GM12878 (cell line): Measurements from ENCODE around the gene CCK. TPM values are rescaled to one million over a fixed set of nuclear protein-coding genes. Genes with fewer than 3 reads are reported as not detected.

Source experiments
- ATAC-seq: fragments of 200-7000 bp; cut with Tn5 transposase; 3 replicates; pipeline ENCODE4 v1.9.1; 2020; ENCODE audit warnings: mild to moderate bottlenecking, moderate library complexity
- BruUV-seq: library from RNA; stranded (reverse); fragments of 400-500 nt; replicated peaks from 2 replicates; lab custom pipeline; 2021; lab: Mats Ljungman, UMichigan
- CTCF ChIA-PET: fragments of 300-600 bp; sonication (Branson Sonifier 250); formaldehyde crosslinking; extraction: SDS; loops from one replicate; lab custom pipeline; 2021; ENCODE audit warnings: inconsistent platforms; lab: Yijun Ruan, JAX
- POLR2A ChIA-PET: fragments of 350-600 bp; formaldehyde crosslinking; extraction: SDS; loops from one replicate; lab custom pipeline; 2021; ENCODE audit warnings: inconsistent platforms; lab: Charles Lee
- RAD21 ChIA-PET: fragments of 300-600 bp; sonication (Branson Sonifier 250); formaldehyde crosslinking; loops from one replicate; lab custom pipeline; 2023; ENCODE audit warnings: antibody characterized with exemption; ENCODE audit not compliant: unreplicated experiment; lab: Charles Lee
- SMC1A ChIA-PET: fragments of 300-600 bp; sonication (Branson Sonifier 250); formaldehyde crosslinking; loops from one replicate; lab custom pipeline; 2023; ENCODE audit not compliant: unreplicated experiment, uncharacterized antibody; lab: Charles Lee
- DNase-seq: peaks from one replicate; pipeline ENCODE4 v3.0.0-alpha.2; 2011; ENCODE audit warnings: low read depth, low spot score
- FAIRE-seq: peaks from 3 replicates; lab custom pipeline; 2011; peaks lifted over from hg19 to GRCh38; lab: Jason Lieb, UNC
- H2AFZ ChIP-seq: 2 replicates; pipeline ENCODE4 v1.6.0; 2011; ENCODE audit warnings: low read depth, low read length, control low read depth; ENCODE audit not compliant: control insufficient read depth
- H3K27ac ChIP-seq: 2 replicates; pipeline ENCODE4 v1.5.1; 2011; ENCODE audit warnings: control low read depth; ENCODE audit not compliant: control insufficient read depth, insufficient read depth
- H3K27me3 ChIP-seq, 2 experiments: replicated peaks in 1 of 2; 2 replicates each; pipeline versions ENCODE4 v1.6.0 to v1.6.1; 2011; ENCODE audit warnings: low read length in 1 of 2; ENCODE audit not compliant: control insufficient read depth in 2 of 2, insufficient read depth in 2 of 2
- H3K36me3 ChIP-seq, 2 experiments: 2 replicates each; pipeline ENCODE4 v1.5.1; 2011; ENCODE audit warnings: low read length in 1 of 2; ENCODE audit not compliant: control insufficient read depth in 2 of 2, insufficient read depth in 2 of 2
- H3K4me1 ChIP-seq: 2 replicates; pipeline ENCODE4 v1.6.1; 2011; ENCODE audit warnings: mild to moderate bottlenecking, low read length, moderate library complexity, mixed read lengths; ENCODE audit not compliant: control insufficient read depth, insufficient read depth
- H3K4me2 ChIP-seq: 2 replicates; pipeline ENCODE4 v1.6.0; 2011; ENCODE audit warnings: control low read depth; ENCODE audit not compliant: control insufficient read depth, insufficient read depth
- H3K4me3 ChIP-seq: fragments of 200-600 bp; sonication (generic); 2 replicates; pipeline ENCODE4 v1.5.1; 2016
- H3K79me2 ChIP-seq: 2 replicates; pipeline ENCODE4 v1.6.0; 2011; ENCODE audit warnings: low read length; ENCODE audit not compliant: control insufficient read depth, insufficient read depth
- H3K9ac ChIP-seq: 2 replicates; pipeline ENCODE4 v1.8.0; 2011; ENCODE audit warnings: low read length, control low read depth, mixed read lengths; ENCODE audit not compliant: control insufficient read depth, insufficient read depth
- H3K9me3 ChIP-seq: replicated peaks from 3 replicates; pipeline ENCODE4 v1.5.1; 2011; ENCODE audit warnings: mild to moderate bottlenecking, low read length; ENCODE audit not compliant: control insufficient read depth, insufficient read depth
- H4K20me1 ChIP-seq: 2 replicates; pipeline ENCODE4 v1.6.0; 2011; ENCODE audit not compliant: control insufficient read depth, insufficient read depth
- ATF3 ChIP-seq: IDR thresholded peaks from 2 replicates; pipeline ENCODE4 v1.6.1; 2011; ENCODE audit warnings: low read depth, mild to moderate bottlenecking, low read length, moderate library complexity, borderline replicate concordance; ENCODE audit errors: extremely low read depth
- CEBPZ ChIP-seq: fragments of 150-350 bp; IDR thresholded peaks from 2 replicates; pipeline ENCODE4 v1.6.1; 2016; ENCODE audit warnings: low read depth, low read length
- EED ChIP-seq: sonication (generic); IDR thresholded peaks from 2 replicates; pipeline ENCODE4 v1.6.1; 2016; ENCODE audit warnings: antibody characterized with exemption, low read depth
- KLF5 ChIP-seq: fragments of 450-650 bp; IDR thresholded peaks from 2 replicates; pipeline ENCODE4 v1.6.1; 2014; ENCODE audit warnings: mild to moderate bottlenecking; ENCODE audit not compliant: partially characterized antibody
- NFXL1 ChIP-seq: fragments of 450-650 bp; IDR thresholded peaks from 2 replicates; pipeline ENCODE4 v1.6.1; 2017; ENCODE audit warnings: antibody characterized with exemption, mild to moderate bottlenecking, borderline replicate concordance
- RAD51 ChIP-seq: fragments of 450-650 bp; IDR thresholded peaks from 2 replicates; pipeline ENCODE4 v1.6.1; 2016; ENCODE audit warnings: moderate library complexity, mild to moderate bottlenecking, inconsistent platforms
- RBBP5 ChIP-seq: fragments of 200-600 bp; sonication (generic); conservative IDR thresholded peaks from 2 replicates; pipeline ENCODE4 v1.6.1; 2016
- REST ChIP-seq: IDR thresholded peaks from 2 replicates; pipeline ENCODE4 v1.6.1; 2012; ENCODE audit warnings: mild to moderate bottlenecking, low read depth, low read length
- SMC3 ChIP-seq: IDR thresholded peaks from 2 replicates; pipeline ENCODE4 v1.6.1; 2011; ENCODE audit warnings: low read length, improper control_type of control experiment, borderline replicate concordance
- YY1 ChIP-seq: IDR thresholded peaks from 2 replicates; pipeline ENCODE4 v1.6.1; 2011; ENCODE audit warnings: low read depth, mild to moderate bottlenecking, low read length
- WGBS: methylation state at CpG from one replicate; pipeline ENCODE4 v1.1.6; 2016; ENCODE audit warnings: low lambda C conversion rate; ENCODE audit not compliant: insufficient replicate concordance, insufficient coverage; ENCODE audit errors: missing lambda C conversion rate; 5-methylcytosine and 5-hydroxymethylcytosine counted together
- in situ Hi-C: fragments of 300-500 bp; cut with MboI; formaldehyde crosslinking; loops from 9 replicates; pipeline ENCODE4 v1.14.3; 2018; ENCODE audit warnings: mixed read lengths
- intact Hi-C: fragments of 100-400 bp; cut with micrococcal nuclease; formaldehyde crosslinking; loops from one replicate; pipeline ENCODE4 v1.14.2; 2022; ENCODE audit not compliant: unreplicated experiment
- polyA plus RNA-seq, 11 experiments: library from polyadenylated mRNA; depleted of rRNA in 4 of 11; unstranded in 6 of 11; stranded (reverse) in 5 of 11; fragments of >200 nt; fragmentation: Nextera tagmentation in 4 of 11; fragmentation: Illumina TruSeq in 1 of 11; extraction: Ambion mirVana in 4 of 11; extraction: Trizol in 1 of 11; gene quantifications; 1 replicate in 1 of 11; 2 replicates in 10 of 11; pipeline versions ENCODE4 v1.2.1 to v1.2.3, GENCODE V29; 2011 to 2016; ENCODE audit warnings: inconsistent platforms in 2 of 11, missing spikeins in 2 of 11, low read depth in 1 of 11
- total RNA-seq, 4 experiments: library from RNA; depleted of rRNA in 3 of 4; stranded (reverse); fragments of >200 nt in 3 of 4; fragmentation: Illumina TruSeq in 1 of 4; extraction: Trizol in 1 of 4; gene quantifications; 2 replicates each; pipeline versions ENCODE4 v1.2.1 to v1.2.3, GENCODE V29; 2013 to 2021

The CCK gene
- total and polyA plus RNA-seq, 10 of the 15 experiments (the other 5 are each of a cell fraction or from before 2014, with no cell fraction given) = not detected

- CTCF ChIA-PET = interaction anchor here (0.8 kb wide), 1 partner anchor 11 kb away, joined by 3 read pairs; no protein-coding TSS in a partner anchor
Measured at GRCh38 chr3:42236611-42237010, 29.4 kb downstream of the CCK start.

GRCh38 chr3:42235532-42235931 is 30.5 kb downstream of the CCK start:
- H3K9ac ChIP-seq = no peak overlapping the region
- H4K20me1 ChIP-seq = no peaks in the 10 kb centered on the region
- RAD21 ChIA-PET = no interaction called here
- H3K9me3 ChIP-seq = peaks cover 7% of the 10 kb centered on the region; the same call in 2 of the 3 replicates
- FAIRE-seq (no peak), DNase-seq (no peak), ATAC-seq (no peak)
- H3K4me2 ChIP-seq = no peak overlapping the region
- H3K27ac ChIP-seq = no peak overlapping the region
- POLR2A ChIA-PET = no interaction called here
- H3K27me3 ChIP-seq = no peaks in the 10 kb centered on the region
- no peak overlapping the region for H2AFZ ChIP-seq
- H3K36me3 ChIP-seq = no peaks in the 10 kb centered on the region
- SMC1A ChIA-PET = no interaction called here
- BruUV-seq = no TSS peak
- no peak overlapping the region for H3K4me3 ChIP-seq
- CTCF ChIA-PET = interaction anchor here (1.3 kb wide), 1 partner anchor 11 kb away, joined by 4 read pairs; no protein-coding TSS in a partner anchor
- intact Hi-C loops (no loop called here), in situ Hi-C loops (no loop called here)
- no peaks in the 10 kb centered on the region for H3K4me1 ChIP-seq
- no peaks in the 10 kb centered on the region for H3K79me2 ChIP-seq
- no peak for TF ChIP-seq SMC3
- TF ChIP-seq YY1 = no peak
- TF ChIP-seq NFXL1 = no peak
- no peak for TF ChIP-seq REST
- no peak for TF ChIP-seq CEBPZ
- TF ChIP-seq KLF5 = no peak
- TF ChIP-seq ATF3 = no peak
- TF ChIP-seq RBBP5 = no peak
- no peak for TF ChIP-seq EED

More at GRCh38 chr3:42236611-42237010, 29.4 kb downstream of the CCK start:
- WGBS = 55% methylated on average over 2 of the region's 2 CpGs
- no peak overlapping the region for H3K9ac ChIP-seq
- DNase-seq (no peak), FAIRE-seq (no peak), ATAC-seq (no peak)
- TF ChIP-seq RAD51 = no peak
- peaks cover 7% of the 10 kb centered on the region; the same call in 2 of the 3 replicates for H3K9me3 ChIP-seq
- no peak overlapping the region for H3K4me3 ChIP-seq
- H3K4me1 ChIP-seq = no peaks in the 10 kb centered on the region
- RAD21 ChIA-PET = no interaction called here
- BruUV-seq = no TSS peak
- in situ Hi-C loops = no loop called here
- POLR2A ChIA-PET = no interaction called here
- no peaks in the 10 kb centered on the region for H3K27me3 ChIP-seq
- intact Hi-C loops = no loop called here
- H2AFZ ChIP-seq = no peak overlapping the region
- no peaks in the 10 kb centered on the region for H4K20me1 ChIP-seq
- no peak overlapping the region for H3K27ac ChIP-seq
- no peak overlapping the region for H3K4me2 ChIP-seq
- SMC1A ChIA-PET = no interaction called here
- H3K79me2 ChIP-seq = no peaks in the 10 kb centered on the region
- H3K36me3 ChIP-seq = no peaks in the 10 kb centered on the region
